ENCODE results near the gene DAPK3.

DAPK3 gene

GRCh38 chr19:3980353-3981251, 9.7 kb upstream of the DAPK3 start:
- Histone ChIP-seq H3K36me3 (ENCODE audit: control insufficient read depth, insufficient read depth, low read length) (peaks cover 90% of the 10 kb centered on the region), H3K9me3 (ENCODE audit: control insufficient read depth, insufficient read depth, low read length) (no peaks in the 10 kb centered on the region)

DNA sequence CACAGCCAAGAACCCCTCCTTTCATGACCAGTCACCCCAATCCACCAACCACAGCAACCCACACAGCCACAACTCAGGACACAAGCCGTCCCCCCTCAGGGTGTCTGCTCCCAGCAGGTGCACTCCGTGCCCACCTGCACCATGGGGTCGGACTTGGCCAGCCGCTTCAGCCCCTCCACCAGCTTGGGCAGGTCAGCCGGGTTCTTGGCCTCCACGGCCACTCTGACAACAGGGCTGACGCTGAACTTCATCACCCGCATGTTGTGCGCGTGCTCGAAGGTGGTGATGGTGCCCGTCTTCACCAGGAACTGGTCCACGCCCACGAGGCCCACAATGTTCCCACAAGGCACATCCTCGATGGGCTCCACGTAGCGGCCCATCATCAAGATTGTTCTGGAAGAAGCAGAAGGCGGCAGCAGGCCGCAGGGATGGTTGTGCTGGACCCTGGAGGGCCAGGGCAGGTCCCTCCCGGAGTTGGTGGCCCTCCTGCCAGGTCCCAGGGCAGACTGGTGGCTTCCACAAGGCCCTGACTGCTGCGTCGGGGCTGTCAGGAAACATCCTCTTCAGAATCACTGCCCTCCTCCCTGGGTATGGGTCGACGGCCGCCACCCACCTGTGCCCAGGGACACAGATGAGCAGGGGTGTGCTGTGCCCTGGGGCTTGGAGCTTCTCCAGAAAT, 8.9 kb upstream of the DAPK3 start:
- H3K36me3 ChIP-seq (ENCODE audit: control insufficient read depth, insufficient read depth, low read length), result peaks cover 96% of the 10 kb centered on the region
- H3K4me3 ChIP-seq (ENCODE audit: low read depth, low read length), result no peak overlapping the region
- no peak overlapping the region for H3K9ac ChIP-seq (ENCODE audit: low read depth, low read length)

More at GRCh38 chr19:3980353-3981251, 9.7 kb upstream of the DAPK3 start:
- no peak overlapping the region for H3K4me3 ChIP-seq (ENCODE audit: low read depth, low read length)
- no peak overlapping the region for H3K9ac ChIP-seq (ENCODE audit: low read depth, low read length)
- no peaks in the 10 kb centered on the region for H3K27me3 ChIP-seq (ENCODE audit: control insufficient read depth, insufficient read depth, low read length)
- peaks cover 6% of the 10 kb centered on the region for H3K4me1 ChIP-seq (ENCODE audit: control insufficient read depth, insufficient read depth, low read length)

DNA sequence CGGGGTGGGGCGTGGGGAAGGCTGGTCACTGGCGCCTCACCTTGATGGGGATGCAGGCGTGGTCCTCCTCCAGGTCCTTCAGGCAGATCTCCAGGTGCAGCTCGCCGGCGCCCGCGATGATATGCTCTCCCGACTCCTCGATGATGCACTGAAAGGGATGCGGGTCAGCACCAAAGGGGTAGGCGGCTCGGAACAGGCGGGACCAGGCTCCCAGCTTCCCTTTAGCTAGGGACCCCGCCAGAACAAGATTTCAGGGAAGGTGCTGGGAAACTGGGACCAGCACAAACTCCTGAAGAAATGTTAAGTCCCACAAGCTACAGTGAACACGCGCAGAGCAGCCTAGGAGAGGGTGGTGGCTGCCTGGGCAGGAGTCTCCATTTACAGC, 8.4 kb upstream of the DAPK3 start:
- H3K27me3 ChIP-seq (ENCODE audit: control insufficient read depth, insufficient read depth, low read length), result no peaks in the 10 kb centered on the region
- H3K9ac ChIP-seq (ENCODE audit: low read depth, low read length), result no peak overlapping the region
- H3K36me3 ChIP-seq (ENCODE audit: control insufficient read depth, insufficient read depth, low read length), result peaks cover 91% of the 10 kb centered on the region
- H3K4me3 ChIP-seq (ENCODE audit: low read depth, low read length), result no peak overlapping the region
- H3K4me1 ChIP-seq (ENCODE audit: control insufficient read depth, insufficient read depth, low read length), result peaks cover 5% of the 10 kb centered on the region
- H3K9me3 ChIP-seq (ENCODE audit: control insufficient read depth, insufficient read depth, low read length), result no peaks in the 10 kb centered on the region

More for the DNA sequence above, 8.9 kb upstream of the DAPK3 start:
- Histone ChIP-seq H3K9me3 (ENCODE audit: control insufficient read depth, insufficient read depth, low read length) (no peaks in the 10 kb centered on the region), H3K27me3 (ENCODE audit: control insufficient read depth, insufficient read depth, low read length) (no peaks in the 10 kb centered on the region), H3K4me1 (ENCODE audit: control insufficient read depth, insufficient read depth, low read length) (peaks cover 5% of the 10 kb centered on the region)

- H3K9ac ChIP-seq (ENCODE audit: low read depth, low read length), result no peak overlapping the region
- H3K36me3 ChIP-seq (ENCODE audit: control insufficient read depth, insufficient read depth, low read length), result peaks cover 80% of the 10 kb centered on the region
- H3K9me3 ChIP-seq (ENCODE audit: control insufficient read depth, insufficient read depth, low read length), result no peaks in the 10 kb centered on the region
- peaks cover 2% of the 10 kb centered on the region for H3K4me1 ChIP-seq (ENCODE audit: control insufficient read depth, insufficient read depth, low read length)
- no peaks in the 10 kb centered on the region for H3K27me3 ChIP-seq (ENCODE audit: control insufficient read depth, insufficient read depth, low read length)
- no peak overlapping the region for H3K4me3 ChIP-seq (ENCODE audit: low read depth, low read length)
These were observed 7.2 kb upstream of the DAPK3 start for GRCh38 chr19:3978145-3978544.

DNA sequence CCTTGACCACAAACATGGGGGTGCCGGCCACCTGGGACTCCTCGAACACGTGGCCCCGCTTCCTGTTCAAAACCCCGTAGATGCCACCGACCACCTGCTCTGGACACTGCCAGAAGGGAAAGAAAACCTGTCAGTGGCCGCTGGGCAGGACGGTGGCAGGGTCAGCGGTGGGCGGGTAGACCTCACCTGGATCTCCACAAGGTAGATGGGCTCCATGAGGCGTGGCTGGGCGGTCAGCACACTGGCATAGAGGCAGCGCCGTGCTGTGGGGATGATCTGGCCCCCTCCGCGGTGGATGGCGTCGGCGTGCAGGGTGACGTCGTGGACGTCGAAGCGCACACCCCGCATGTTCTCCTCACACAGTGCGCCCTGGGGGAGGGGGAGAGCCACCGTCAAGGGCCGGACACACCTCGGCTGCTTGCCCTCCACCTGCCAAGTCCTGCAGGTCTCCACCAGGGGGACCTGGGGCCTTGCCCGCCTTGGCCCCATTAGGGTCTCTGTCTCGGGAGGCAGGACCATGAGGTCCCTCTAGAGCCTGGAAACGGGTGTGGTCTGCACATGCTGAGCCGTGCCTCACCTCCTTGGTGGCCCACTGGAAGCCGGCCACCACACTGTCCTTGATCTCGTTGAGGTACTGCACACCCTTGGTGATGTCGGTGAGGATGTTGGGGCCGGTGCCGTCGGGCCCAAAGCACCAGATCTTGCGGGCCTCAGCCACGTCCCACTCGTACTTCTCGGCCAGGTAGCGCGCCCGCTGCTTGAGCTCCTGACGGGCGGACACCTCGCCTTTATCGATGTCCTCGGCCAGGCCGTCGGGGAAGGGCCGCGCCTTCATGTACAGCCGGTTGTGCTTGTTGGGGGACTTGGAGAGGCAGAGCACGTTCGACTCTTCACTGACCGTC, 6.6 kb upstream of the DAPK3 start:
- peak overlapping the region; percentile 47 for H3K9ac ChIP-seq (ENCODE audit: low read depth, low read length)

DNA sequence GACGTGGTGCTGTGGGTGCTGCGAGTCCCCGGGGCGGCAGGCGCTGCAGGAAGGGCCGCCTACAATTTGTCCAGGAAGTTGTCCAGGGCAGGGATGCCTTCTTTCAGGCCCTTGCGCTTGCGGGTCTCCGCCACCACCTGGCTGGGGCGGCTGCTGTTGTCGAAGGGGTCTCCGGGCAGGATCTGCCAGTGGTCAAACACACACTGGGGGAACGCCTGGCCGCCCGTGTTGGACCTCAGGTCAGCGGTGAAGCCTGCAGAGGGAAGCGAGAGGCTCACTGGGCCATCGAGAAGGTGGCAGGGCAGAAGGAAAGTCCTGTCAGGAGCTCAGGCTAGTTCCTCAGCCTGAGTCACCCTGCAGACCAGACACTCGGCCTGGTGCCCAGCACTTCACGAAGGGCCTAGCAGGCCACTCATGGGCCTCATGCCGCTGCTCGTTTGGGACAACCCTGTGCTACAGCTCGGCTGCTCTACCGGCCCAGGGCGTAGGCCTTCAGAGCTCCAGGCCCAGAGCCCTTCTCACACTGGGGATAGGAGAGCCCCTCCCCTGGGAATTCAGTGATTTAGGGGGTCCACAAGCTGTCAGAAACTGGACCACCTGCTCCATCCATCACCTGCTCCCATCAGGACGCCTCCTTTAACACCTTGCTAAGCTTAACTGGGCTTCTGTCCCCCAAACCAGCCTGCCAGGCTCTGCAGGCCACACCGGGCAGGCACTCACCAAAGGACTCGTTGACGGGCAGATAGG, 5.8 kb upstream of the DAPK3 start:
- Histone ChIP-seq H3K4me3 (ENCODE audit: low read depth, low read length) (no peak overlapping the region), H3K9ac (ENCODE audit: low read depth, low read length) (no peak overlapping the region)

More for the DNA sequence above, 6.6 kb upstream of the DAPK3 start:
- peaks cover 73% of the 10 kb centered on the region for H3K36me3 ChIP-seq (ENCODE audit: control insufficient read depth, insufficient read depth, low read length)
- H3K9me3 ChIP-seq (ENCODE audit: control insufficient read depth, insufficient read depth, low read length), result no peaks in the 10 kb centered on the region
- no peaks in the 10 kb centered on the region for H3K27me3 ChIP-seq (ENCODE audit: control insufficient read depth, insufficient read depth, low read length)
- no peak overlapping the region for H3K4me3 ChIP-seq (ENCODE audit: low read depth, low read length)
- no peaks in the 10 kb centered on the region for H3K4me1 ChIP-seq (ENCODE audit: control insufficient read depth, insufficient read depth, low read length)

GRCh38 chr19:3975637-3976087, 4.8 kb upstream of the DAPK3 start:
- no peak overlapping the region for H3K4me3 ChIP-seq (ENCODE audit: low read depth, low read length)
- no peaks in the 10 kb centered on the region for H3K9me3 ChIP-seq (ENCODE audit: control insufficient read depth, insufficient read depth, low read length)
- peaks cover 55% of the 10 kb centered on the region for H3K36me3 ChIP-seq (ENCODE audit: control insufficient read depth, insufficient read depth, low read length)
- H3K9ac ChIP-seq (ENCODE audit: low read depth, low read length), result no peak overlapping the region
- H3K4me1 ChIP-seq (ENCODE audit: control insufficient read depth, insufficient read depth, low read length), result no peaks in the 10 kb centered on the region
- no peaks in the 10 kb centered on the region for H3K27me3 ChIP-seq (ENCODE audit: control insufficient read depth, insufficient read depth, low read length)

More for the DNA sequence above, 5.8 kb upstream of the DAPK3 start:
- Histone ChIP-seq H3K4me1 (ENCODE audit: control insufficient read depth, insufficient read depth, low read length) (no peaks in the 10 kb centered on the region), H3K27me3 (ENCODE audit: control insufficient read depth, insufficient read depth, low read length) (no peaks in the 10 kb centered on the region), H3K9me3 (ENCODE audit: control insufficient read depth, insufficient read depth, low read length) (no peaks in the 10 kb centered on the region), H3K36me3 (ENCODE audit: control insufficient read depth, insufficient read depth, low read length) (peaks cover 65% of the 10 kb centered on the region)

GRCh38 chr19:3975144-3975543, 4.2 kb upstream of the DAPK3 start:
- Histone ChIP-seq H3K9me3 (ENCODE audit: control insufficient read depth, insufficient read depth, low read length) (no peaks in the 10 kb centered on the region), H3K27me3 (ENCODE audit: control insufficient read depth, insufficient read depth, low read length) (no peaks in the 10 kb centered on the region), H3K4me1 (ENCODE audit: control insufficient read depth, insufficient read depth, low read length) (no peaks in the 10 kb centered on the region), H3K9ac (ENCODE audit: low read depth, low read length) (no peak overlapping the region), H3K36me3 (ENCODE audit: control insufficient read depth, insufficient read depth, low read length) (peaks cover 50% of the 10 kb centered on the region), H3K4me3 (ENCODE audit: low read depth, low read length) (no peak overlapping the region)

- Histone ChIP-seq H3K9me3 (ENCODE audit: control insufficient read depth, insufficient read depth, low read length) (no peaks in the 10 kb centered on the region), H3K4me3 (ENCODE audit: low read depth, low read length) (peak overlapping the region; percentile 89), H3K27me3 (ENCODE audit: control insufficient read depth, insufficient read depth, low read length) (no peaks in the 10 kb centered on the region), H3K9ac (ENCODE audit: low read depth, low read length) (peak overlapping the region; percentile 81), H3K36me3 (ENCODE audit: control insufficient read depth, insufficient read depth, low read length) (peaks cover 31% of the 10 kb centered on the region), H3K4me1 (ENCODE audit: control insufficient read depth, insufficient read depth, low read length) (peaks cover 8% of the 10 kb centered on the region)
These were observed 539 bp downstream of the DAPK3 start for GRCh38 chr19:3970313-3970807.

GRCh38 chr19:3969435-3970312, 1.2 kb downstream of the DAPK3 start:
- Histone ChIP-seq H3K9me3 (ENCODE audit: control insufficient read depth, insufficient read depth, low read length) (no peaks in the 10 kb centered on the region), H3K9ac (ENCODE audit: low read depth, low read length) (peak overlapping the region; percentile 81), H3K27me3 (ENCODE audit: control insufficient read depth, insufficient read depth, low read length) (no peaks in the 10 kb centered on the region), H3K4me1 (ENCODE audit: control insufficient read depth, insufficient read depth, low read length) (peaks cover 8% of the 10 kb centered on the region), H3K36me3 (ENCODE audit: control insufficient read depth, insufficient read depth, low read length) (peaks cover 33% of the 10 kb centered on the region), H3K4me3 (ENCODE audit: low read depth, low read length) (peak overlapping the region; percentile 89)

Measured in iPS-15b (cell line).